Testis (tissue), 2 donors: Measurements from ENCODE around the gene ETV7.

ENCODE experiments used
- CTCF ChIP-seq, 3 experiments: fragments of 450-650 bp in 2 of 3; fragments of 200-600 bp in 1 of 3; sonication (generic) in 1 of 3; IDR thresholded peaks; one replicate each; pipeline ENCODE4 v1.5.1; 2016 to 2019; ENCODE audit warnings: antibody characterized with exemption in 3 of 3, mild to moderate bottlenecking in 2 of 3, moderate library complexity in 1 of 3
- POLR2A ChIP-seq: fragments of 450-650 bp; IDR thresholded peaks from one replicate; pipeline ENCODE4 v1.6.1; 2017; ENCODE audit warnings: antibody characterized with exemption, mild to moderate bottlenecking, moderate library complexity

DNA sequence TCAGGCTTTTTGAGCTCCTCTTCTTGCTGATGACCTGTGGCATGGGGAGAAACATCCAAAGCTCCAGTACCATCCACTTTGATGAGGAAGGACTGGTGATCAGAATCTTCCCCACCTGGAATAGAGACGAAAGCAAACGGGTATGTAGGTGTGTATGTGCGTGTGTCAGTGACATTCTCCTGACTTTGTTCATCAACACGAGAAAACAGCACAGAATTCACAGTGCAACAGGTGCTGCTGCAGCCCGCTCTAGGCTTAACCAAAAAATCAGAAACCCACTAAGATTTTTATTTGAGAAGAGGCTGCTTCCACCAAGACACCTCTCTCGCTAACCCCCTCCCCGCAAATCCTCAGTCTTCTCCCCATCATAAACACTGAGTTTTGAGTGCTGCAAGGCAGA lies 58.9 kb downstream of the ETV7 start:
- no peak for TF ChIP-seq CTCF (IDR thresholded peaks at IDR 0.05)
- TF ChIP-seq POLR2A, result no peak
